GM12892 (cell line): ENCODE results near the gene C1QTNF12.

ENCODE experiments used
- POLR2A ChIP-seq: IDR thresholded peaks from 2 replicates; pipeline ENCODE4 v1.6.1; 2011; ENCODE audit warnings: low read depth, low read length, control low read depth
- POLR2AphosphoS5 ChIP-seq: IDR thresholded peaks from 2 replicates; pipeline ENCODE4 v1.6.1; 2011; ENCODE audit warnings: low read depth, low read length, control low read depth
- TAF1 ChIP-seq: IDR thresholded peaks from 2 replicates; pipeline ENCODE4 v1.6.1; 2011; ENCODE audit warnings: low read depth, mild to moderate bottlenecking, control low read depth, low read length, borderline replicate concordance

- no peak for TF ChIP-seq POLR2AphosphoS5
- TF ChIP-seq POLR2A, result no peak
- no peak for TF ChIP-seq TAF1
These were observed 32.5 kb upstream of the C1QTNF12 start for GRCh38 chr1:1279028-1279427.
